NCI-H524 treated with DMSO at 0.1 percent for 48 hours (cell line): ENCODE data around the gene BCL11A.
A peak's percentile ranks its signal among the peaks of the same experiment; 100 is the strongest.
"Not testable (repeated sequence)": the region's sequence is repeated elsewhere in the genome, so short reads cannot be mapped to it uniquely, and the experiment has no call there.

Experiments
- DNase-seq: peaks from one replicate; lab custom pipeline; 2025; lab: John Stamatoyannopoulos, UW

Gene BCL11A

GRCh38 chr2:60432035-60432601 lies 121.3 kb downstream of the BCL11A start:
- DNase-seq: no peak

GRCh38 chr2:60429681-60430080 lies 123.8 kb downstream of the BCL11A start:
- no peak for DNase-seq

- DNase-seq: no peak
Measured at GRCh38 chr2:60426880-60427279, 126.6 kb downstream of the BCL11A start.

- DNase-seq: no peak
Measured at GRCh38 chr2:60426341-60426740, 127.1 kb downstream of the BCL11A start.

GRCh38 chr2:60424233-60424632 lies 129.2 kb downstream of the BCL11A start:
- DNase-seq: no peak

GRCh38 chr2:60423505-60423904 lies 129.9 kb downstream of the BCL11A start:
- no peak for DNase-seq

- DNase-seq: no peak
Measured at GRCh38 chr2:60422826-60423483, 130.5 kb downstream of the BCL11A start.

GRCh38 chr2:60417210-60417609 lies 136.2 kb downstream of the BCL11A start:
- DNase-seq: not testable (repeated sequence)

- no peak for DNase-seq
Measured at GRCh38 chr2:60416221-60417008, 137.0 kb downstream of the BCL11A start.

- no peak for DNase-seq
Measured at GRCh38 chr2:60415814-60416213, 137.6 kb downstream of the BCL11A start.

- no peak for DNase-seq
Measured at GRCh38 chr2:60414495-60415138, 138.8 kb downstream of the BCL11A start.

GRCh38 chr2:60413814-60414168 lies 139.7 kb downstream of the BCL11A start:
- DNase-seq: no peak

- DNase-seq: peak; percentile 71
Measured at GRCh38 chr2:60413069-60413813, 140.2 kb downstream of the BCL11A start.

GRCh38 chr2:60412620-60413019 lies 140.8 kb downstream of the BCL11A start:
- no peak for DNase-seq

GRCh38 chr2:60412027-60412426 lies 141.4 kb downstream of the BCL11A start:
- no peak for DNase-seq

GRCh38 chr2:60411295-60411694 lies 142.2 kb downstream of the BCL11A start:
- DNase-seq: no peak

GRCh38 chr2:60410456-60411146 lies 142.9 kb downstream of the BCL11A start:
- no peak for DNase-seq

GRCh38 chr2:60409531-60409871 lies 144.0 kb downstream of the BCL11A start:
- DNase-seq: no peak

- DNase-seq: no peak
Measured at GRCh38 chr2:60408811-60409530, 144.5 kb downstream of the BCL11A start.

GRCh38 chr2:60408207-60408606 lies 145.2 kb downstream of the BCL11A start:
- no peak for DNase-seq

- no peak for DNase-seq
Measured at GRCh38 chr2:60407398-60407797, 146.1 kb downstream of the BCL11A start.
